Activated naive CD4-positive, alpha-beta T cell treated with Interleukin-2 at 50 U/mL for 16 hours (primary cell): ENCODE results near the gene CUX1.
"Not testable (repeated sequence)": the region's sequence is repeated elsewhere in the genome, so short reads cannot be mapped to it uniquely, and the experiment has no call there.

Experiments used
- DNase-seq: peaks from one replicate; pipeline ENCODE4 v3.0.0-alpha.2; 2020

Gene CUX1

GRCh38 chr7:102111061-102112041 is 293.9 kb downstream of the CUX1 start:
- DNase-seq = no peak

GRCh38 chr7:102115181-102115580 is 297.8 kb downstream of the CUX1 start:
- no peak for DNase-seq

GRCh38 chr7:102115931-102116330 is 298.5 kb downstream of the CUX1 start:
- no peak for DNase-seq

- DNase-seq = no peak
Measured at GRCh38 chr7:102117743-102118142, 300.3 kb downstream of the CUX1 start.

GRCh38 chr7:102119213-102119651 is 301.8 kb downstream of the CUX1 start:
- DNase-seq = no peak

GRCh38 chr7:102119925-102120324 is 302.5 kb downstream of the CUX1 start:
- DNase-seq = no peak

- no peak for DNase-seq
Measured at GRCh38 chr7:102120666-102121195, 303.3 kb downstream of the CUX1 start.

- no peak for DNase-seq
Measured at GRCh38 chr7:102122026-102122425, 304.6 kb downstream of the CUX1 start.

GRCh38 chr7:102125127-102125596 is 307.7 kb downstream of the CUX1 start:
- no peak for DNase-seq

- no peak for DNase-seq
Measured at GRCh38 chr7:102128303-102128702, 310.9 kb downstream of the CUX1 start.

GRCh38 chr7:102129636-102130370 is 312.4 kb downstream of the CUX1 start:
- DNase-seq = no peak

- DNase-seq = no peak
Measured at GRCh38 chr7:102132209-102132752, 314.9 kb downstream of the CUX1 start.

- DNase-seq = no peak
Measured at GRCh38 chr7:102138676-102139075, 321.2 kb downstream of the CUX1 start.

GRCh38 chr7:102140952-102141370 is 323.5 kb downstream of the CUX1 start:
- no peak for DNase-seq

GRCh38 chr7:102142433-102142832 is 325.0 kb downstream of the CUX1 start:
- DNase-seq = not testable (repeated sequence)

- DNase-seq = no peak
Measured at GRCh38 chr7:102146122-102146521, 328.7 kb downstream of the CUX1 start.

GRCh38 chr7:102147008-102147407 is 329.6 kb downstream of the CUX1 start:
- no peak for DNase-seq

GRCh38 chr7:102148799-102149198 is 331.4 kb downstream of the CUX1 start:
- DNase-seq = no peak

GRCh38 chr7:102149416-102149815 is 332.0 kb downstream of the CUX1 start:
- DNase-seq = no peak

- no peak for DNase-seq
Measured at GRCh38 chr7:102150266-102150665, 332.8 kb downstream of the CUX1 start.

GRCh38 chr7:102152672-102153598 is 335.5 kb downstream of the CUX1 start:
- DNase-seq = no peak

GRCh38 chr7:102153599-102153946 is 336.1 kb downstream of the CUX1 start:
- DNase-seq = no peak
